ENCODE measurements around the gene GPANK1.

GRCh38 chr6:31669676-31670075 is 4.9 kb upstream of the GPANK1 start, which contains the start of gene LY6G5B:
- no peak for TF ChIP-seq POLR2AphosphoS5 (IDR thresholded peaks at IDR 0.05)
- TF ChIP-seq CTCF (IDR thresholded peaks at IDR 0.05): no peak
- no peak for TF ChIP-seq POLR2A (IDR thresholded peaks at IDR 0.05)

Measured in breast epithelium (tissue), 3 donors.